Lower leg skin (tissue), 3 donors: ENCODE measurements around the gene MAP2K6.

Experiments
- POLR2A ChIP-seq, 2 donors: fragments of 450-650 bp; IDR thresholded peaks; one replicate each; pipeline ENCODE4 v1.6.1; 2016 to 2017; ENCODE audit warnings: antibody characterized with exemption in 2 of 2, mild to moderate bottlenecking in 1 of 2, moderate library complexity in 1 of 2
- TF ChIP-seq, protein P1 (sequence below), 3 donors: fragments of 450-650 bp; IDR thresholded peaks; one replicate each; pipeline ENCODE4 v1.5.1; 2016; ENCODE audit warnings: antibody characterized with exemption in 3 of 3, mild to moderate bottlenecking in 3 of 3, moderate library complexity in 2 of 3

DNA sequence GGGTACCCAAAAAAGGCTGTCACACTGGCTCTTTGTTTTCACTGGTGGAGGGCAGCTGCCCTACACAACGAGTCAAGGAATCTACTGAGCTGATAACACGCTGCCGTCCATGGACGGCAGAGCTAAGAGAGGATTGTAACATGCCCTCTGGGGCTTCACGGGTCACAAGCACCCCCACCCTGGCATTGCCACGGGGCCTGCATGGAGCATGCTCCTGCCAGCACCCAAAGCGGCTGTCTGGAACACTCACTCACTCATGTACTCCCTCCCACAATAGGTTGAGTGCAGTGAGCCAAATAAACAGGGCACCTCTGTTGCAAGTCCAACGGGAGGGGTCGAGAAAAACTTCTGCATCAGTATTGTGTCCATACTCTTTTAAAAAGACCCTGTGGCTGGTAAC lies 181.6 kb downstream of the MAP2K6 start:
- TF ChIP-seq POLR2A (IDR thresholded peaks at IDR 0.05) = no peak
- TF ChIP-seq, protein P1, sequence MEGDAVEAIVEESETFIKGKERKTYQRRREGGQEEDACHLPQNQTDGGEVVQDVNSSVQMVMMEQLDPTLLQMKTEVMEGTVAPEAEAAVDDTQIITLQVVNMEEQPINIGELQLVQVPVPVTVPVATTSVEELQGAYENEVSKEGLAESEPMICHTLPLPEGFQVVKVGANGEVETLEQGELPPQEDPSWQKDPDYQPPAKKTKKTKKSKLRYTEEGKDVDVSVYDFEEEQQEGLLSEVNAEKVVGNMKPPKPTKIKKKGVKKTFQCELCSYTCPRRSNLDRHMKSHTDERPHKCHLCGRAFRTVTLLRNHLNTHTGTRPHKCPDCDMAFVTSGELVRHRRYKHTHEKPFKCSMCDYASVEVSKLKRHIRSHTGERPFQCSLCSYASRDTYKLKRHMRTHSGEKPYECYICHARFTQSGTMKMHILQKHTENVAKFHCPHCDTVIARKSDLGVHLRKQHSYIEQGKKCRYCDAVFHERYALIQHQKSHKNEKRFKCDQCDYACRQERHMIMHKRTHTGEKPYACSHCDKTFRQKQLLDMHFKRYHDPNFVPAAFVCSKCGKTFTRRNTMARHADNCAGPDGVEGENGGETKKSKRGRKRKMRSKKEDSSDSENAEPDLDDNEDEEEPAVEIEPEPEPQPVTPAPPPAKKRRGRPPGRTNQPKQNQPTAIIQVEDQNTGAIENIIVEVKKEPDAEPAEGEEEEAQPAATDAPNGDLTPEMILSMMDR (IDR thresholded peaks at IDR 0.05) = no peak
